CD4-positive, alpha-beta T cell treated with Interferon alpha-2 for 1 hour (primary cell): Measurements from ENCODE around the gene SLC25A21.

ENCODE experiments used
- DNase-seq, 2 donors: peaks; one replicate each; pipeline ENCODE4 v3.0.0-alpha.2; 2020 to 2022

Gene SLC25A21

DNA sequence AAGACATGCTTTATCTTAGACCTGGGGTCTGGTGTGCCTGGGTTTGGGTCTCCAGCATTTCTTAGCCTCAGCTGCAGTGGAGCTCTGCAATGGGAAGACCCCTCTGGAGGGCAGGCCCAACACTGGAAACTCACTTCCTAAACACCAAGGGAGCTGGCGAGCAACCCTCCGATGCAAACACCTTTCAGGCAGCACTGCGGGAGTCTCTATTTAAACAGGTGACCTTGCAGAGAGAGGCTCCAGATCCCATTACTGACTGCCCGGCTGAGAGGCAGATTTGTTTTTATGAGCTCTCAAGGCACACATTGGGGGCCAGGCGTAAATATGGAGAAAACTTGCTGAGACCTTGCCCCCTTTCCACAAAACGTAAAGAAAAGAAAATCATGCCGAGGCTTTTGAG lies 315.3 kb downstream of the SLC25A21 start:
- DNase-seq, result no peak

DNA sequence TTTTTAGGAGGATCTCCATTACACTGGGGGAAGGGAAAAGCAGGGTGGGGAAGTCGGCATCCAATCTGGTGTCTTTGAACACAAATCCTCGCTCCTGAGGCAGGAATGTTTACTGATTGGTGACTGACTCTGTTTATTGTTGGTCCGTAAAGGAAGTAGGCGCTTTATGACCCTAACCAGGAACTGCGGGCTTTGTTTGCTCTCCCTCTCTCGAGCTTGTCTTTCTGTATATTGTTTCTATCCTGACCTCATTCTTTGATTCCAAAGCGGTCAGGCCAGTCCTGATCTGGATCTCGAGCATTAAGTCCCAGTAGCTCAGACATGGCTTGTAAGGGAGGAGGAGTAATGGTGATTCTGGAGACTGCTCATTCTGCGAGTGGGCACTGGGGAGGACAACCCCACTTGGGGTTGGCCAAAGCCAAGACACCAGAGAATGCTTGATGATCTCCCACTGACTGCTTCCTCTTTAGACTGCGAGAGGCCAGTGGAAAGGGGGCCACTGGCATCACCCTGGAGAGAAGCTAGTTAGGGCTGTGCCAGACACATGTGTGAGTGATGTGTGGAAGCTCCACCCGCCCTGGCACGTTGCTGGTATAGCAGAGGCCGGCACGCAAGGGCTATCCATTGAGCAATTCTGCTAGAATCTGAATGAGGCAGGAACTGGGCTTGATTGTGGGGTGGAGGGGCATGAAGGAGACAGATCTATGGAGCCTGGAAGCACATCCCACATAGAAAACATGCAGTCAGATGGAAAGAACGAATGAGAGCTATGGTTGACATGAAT lies 316.1 kb downstream of the SLC25A21 start:
- no peak for DNase-seq

DNA sequence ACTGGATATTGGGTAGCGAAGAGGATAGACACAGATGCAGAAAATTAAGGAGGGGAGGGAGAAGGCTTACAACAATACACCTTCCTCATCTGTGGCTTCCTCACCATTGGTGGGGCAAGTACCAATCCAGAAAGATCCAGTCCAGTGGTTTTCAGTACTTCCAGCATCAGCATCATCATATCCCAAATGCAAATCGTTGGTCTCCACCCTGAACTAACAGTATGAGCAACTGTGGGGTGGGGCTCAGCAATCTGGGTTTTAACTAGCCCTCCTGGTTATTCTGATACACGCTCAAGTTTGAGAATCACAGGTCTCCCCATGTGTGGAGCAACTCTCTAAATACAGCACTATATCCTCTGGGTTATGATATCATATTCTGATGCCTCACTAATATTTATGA lies 317.0 kb downstream of the SLC25A21 start:
- no peak for DNase-seq

DNA sequence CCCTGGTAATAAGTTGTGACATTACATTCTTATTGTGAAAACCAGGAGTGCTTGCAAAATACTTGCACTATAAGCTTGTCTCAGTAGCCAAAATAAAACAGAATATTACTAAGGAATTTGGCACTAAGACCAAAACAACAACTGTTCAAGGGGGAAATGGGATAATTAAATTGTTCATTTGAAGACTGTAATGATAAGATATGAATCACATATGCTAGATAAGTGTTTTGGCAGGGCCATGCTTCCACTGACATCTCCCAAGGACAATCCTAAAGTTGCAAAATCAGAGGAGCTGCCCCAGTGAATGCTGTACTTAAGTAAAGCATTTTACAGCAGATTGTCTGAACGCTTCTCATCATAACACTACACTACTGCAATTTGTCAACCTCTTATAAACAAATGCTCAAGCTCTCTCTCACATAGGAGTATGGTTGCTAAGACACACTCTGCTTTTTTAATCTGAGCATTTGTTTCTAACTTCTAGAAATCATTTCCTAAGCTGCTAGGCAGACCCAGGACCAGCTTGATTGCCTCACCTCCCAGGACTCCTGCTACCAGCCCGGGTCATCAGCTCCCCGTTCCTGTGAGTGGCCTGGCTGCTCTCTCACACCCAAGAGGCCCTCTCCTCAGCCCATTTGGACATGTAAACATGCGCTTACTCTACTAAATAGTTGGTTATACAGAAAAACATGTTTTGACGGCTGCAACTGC lies 319.3 kb downstream of the SLC25A21 start:
- no peak for DNase-seq

DNA sequence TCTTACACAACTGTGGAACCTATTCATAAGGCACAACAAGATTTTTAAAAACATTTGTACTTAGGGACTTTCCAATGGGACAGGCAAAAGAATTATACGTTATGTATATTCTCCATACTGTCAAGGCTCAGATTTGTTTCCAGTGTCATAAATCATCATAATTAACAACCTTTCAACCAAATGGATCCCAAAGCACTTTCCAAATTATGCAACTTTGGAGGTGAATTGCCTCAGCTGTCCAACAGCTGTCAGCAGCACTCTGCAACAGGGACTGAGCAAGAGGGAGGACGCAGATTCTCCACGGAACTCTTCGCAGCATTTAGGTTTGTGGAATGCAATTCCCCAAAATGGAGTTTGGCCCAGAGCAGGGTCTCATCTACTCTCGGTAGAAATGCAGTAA lies 324.2 kb downstream of the SLC25A21 start:
- no peak for DNase-seq

DNA sequence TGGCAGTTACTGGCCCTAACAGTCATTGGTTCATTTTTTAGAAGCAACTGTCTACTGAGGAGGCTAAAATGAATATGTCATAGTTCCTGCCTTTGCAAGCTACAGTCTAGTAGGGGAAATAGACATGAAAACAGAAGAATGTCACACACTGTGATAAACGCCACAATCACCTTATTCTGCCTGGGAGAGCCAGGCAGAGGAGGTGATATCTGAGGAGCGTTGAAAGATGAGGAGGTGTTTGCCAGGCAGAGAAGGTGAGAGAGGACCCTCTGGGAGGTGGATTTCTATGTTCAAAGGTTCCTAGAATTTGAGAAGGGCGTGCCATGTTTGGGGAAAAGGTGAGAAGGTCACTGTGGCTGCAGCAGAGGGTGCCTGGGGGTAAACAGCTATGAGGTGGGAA lies 325.0 kb downstream of the SLC25A21 start:
- no peak for DNase-seq

DNA sequence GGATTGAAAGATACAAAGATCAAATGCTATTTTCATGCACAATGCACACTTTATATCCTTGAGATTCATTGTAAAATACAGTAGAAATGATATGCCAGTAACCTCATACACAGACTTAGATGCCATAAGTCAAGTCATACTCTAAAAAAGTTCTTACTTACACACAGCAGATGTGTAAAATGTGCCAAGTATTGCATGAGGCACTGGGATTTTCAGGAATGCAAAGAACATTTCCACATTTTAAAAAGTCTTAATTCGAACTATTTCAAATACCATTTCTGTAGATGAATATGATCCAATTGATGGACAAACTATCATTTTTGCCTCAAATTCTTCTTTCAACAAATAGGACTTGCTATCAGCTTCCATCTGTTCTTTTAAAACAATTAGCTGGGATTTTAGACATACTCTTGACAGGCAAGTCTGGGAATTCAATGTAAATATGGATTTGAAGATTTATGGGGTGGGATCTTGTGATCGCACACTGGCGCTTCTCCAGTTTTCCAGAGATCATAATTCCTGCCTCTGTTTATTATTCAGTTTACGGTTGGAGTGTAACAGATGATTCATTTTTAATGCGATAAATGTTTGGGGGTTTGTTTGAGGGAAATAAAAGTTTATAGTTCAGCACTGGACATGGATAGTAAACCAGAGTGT lies 326.9 kb downstream of the SLC25A21 start:
- DNase-seq, result no peak

DNA sequence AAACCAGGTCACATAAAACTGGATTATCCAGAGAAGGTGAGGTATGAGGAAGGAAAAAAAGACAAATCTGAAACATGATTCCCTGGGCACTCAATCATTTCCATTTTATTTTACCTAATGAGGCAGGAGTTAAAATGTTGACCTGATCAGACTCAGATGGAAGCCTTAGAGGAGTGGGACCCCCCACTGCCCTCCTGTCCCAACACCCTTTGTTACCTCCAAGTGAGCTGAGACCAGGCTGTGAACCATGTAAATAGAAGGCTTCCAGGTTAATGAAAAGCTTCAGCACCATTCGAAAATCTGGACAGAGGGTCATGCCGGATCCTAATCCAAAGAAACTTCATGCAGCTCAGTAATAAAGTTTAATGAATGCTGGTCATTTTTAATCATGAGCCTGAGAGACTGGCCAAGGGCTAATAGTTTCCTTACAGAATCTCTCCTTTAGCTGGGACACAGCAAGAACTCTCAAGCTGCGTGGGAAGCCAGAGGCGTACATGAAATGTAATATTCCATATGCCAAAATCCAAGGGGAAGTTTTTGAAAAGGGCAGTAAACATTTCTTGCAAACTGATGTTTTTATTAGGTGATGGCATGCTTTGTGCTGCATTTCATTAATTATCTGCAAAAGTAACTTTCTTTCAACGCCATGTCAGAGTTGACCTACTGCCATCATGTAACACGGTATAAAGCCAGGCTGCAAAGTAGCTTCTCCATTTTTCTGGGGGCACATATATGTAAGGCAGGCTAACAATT lies 327.8 kb downstream of the SLC25A21 start:
- no peak for DNase-seq

DNA sequence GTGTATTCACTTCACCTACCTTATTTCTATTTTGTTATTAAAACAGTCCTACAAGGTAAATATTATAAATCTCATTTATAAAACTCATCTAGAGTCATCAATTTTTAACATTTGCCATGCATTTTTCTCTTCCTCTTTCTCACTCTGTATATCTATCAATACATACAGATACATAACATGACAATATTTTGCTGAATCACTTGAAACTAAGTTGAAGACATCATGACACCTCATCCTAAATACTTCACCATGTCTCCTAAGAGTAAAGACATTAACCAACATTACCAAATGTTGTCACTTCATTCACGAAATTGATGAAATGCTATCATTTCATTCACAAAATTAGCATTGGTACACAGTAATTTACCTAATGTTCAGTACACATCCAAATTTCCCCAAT lies 329.0 kb downstream of the SLC25A21 start:
- no peak for DNase-seq

DNA sequence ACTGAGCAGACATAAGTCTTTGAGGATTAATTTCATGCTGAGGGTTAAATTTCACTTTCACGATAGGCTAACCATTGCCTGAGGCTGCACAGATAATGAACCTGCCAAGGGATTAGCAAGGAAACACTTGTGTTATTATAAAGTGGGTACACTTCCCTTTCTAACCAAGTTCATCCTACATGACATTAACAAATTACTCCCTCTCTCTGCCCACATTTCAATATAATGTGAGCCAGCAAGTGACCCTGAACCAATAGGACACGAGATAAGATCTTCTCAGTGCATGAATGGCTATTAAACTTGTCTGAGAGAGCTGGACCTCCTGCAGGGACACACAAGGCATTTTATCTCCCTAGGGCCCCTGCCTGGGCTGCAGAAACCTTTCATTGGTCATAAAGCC lies 337.3 kb downstream of the SLC25A21 start:
- no peak for DNase-seq

DNA sequence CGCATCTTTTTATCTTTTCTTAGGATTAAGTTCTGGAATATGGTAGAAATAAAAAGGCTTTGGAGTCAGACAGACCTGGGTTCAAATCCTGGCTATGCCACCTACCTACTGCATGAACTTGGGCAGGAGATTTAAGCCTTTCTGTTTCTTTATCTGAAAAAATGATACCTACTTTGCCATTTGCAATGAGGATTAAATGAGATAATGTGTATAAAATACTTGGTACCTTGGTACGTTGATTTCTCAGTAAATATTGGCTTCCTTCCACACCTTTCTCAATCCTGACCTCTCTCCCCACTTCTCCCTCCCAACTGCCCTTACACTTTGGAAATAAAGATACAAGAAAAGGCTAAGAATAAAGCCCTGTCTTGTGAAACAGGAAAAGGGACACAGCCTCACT lies 338.1 kb downstream of the SLC25A21 start:
- DNase-seq, result no peak

DNA sequence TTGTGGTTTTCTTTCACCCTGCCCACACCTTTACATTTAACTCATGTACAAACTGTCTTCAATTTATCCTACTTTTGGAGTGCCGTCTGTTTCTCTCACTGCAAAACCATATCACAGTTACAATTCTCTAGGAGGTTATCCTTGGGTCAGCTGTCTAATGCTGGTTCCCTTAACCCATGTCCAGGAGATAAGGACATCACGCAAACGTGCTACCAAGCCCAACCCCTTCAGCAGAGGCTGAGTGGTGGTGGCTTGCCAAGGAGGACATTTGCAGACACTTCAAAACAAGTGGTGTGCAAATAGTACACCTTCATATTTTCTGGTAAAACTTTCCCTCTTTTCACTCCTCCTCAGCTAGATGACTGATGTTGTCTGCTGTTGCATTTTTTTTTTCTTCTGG lies 342.9 kb downstream of the SLC25A21 start:
- no peak for DNase-seq

DNA sequence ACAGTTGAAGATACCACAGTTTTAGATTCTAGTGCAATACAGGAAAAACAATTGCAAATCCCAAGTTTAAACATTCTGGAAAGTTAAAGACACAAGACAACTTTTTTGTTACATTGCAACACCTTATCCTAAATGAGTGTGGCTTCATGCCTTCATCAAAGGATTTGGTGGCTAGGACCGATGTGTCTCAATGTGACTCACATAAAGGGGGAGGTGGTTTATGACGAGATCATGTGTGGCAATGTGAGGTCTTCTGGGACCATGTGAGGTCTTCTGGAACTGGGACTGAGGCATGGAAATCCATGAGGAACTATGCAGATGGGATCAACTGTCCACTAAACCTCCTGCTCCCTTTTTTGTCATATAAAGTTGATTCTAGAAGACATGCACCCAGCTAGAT lies 344.5 kb downstream of the SLC25A21 start:
- DNase-seq, result no peak

DNA sequence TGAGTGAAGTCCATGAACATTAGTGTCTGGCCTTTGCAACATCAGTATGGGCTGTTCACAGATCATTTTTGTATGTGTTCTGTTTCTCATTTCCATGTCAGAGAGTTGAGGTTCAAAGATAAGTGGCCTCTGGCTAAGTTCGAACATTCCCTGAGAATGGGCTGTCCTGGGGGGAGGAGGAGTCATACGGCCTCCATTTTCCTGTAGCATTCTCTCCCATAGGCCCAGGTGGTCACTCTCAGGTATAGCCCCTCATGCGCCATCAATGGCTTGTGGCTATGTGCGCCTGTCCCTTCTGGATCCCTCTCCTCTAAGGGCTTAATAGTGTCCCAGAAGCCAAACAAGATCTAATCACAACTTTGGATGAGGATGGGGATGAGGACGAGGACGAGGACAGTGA lies 345.8 kb downstream of the SLC25A21 start:
- no peak for DNase-seq

DNA sequence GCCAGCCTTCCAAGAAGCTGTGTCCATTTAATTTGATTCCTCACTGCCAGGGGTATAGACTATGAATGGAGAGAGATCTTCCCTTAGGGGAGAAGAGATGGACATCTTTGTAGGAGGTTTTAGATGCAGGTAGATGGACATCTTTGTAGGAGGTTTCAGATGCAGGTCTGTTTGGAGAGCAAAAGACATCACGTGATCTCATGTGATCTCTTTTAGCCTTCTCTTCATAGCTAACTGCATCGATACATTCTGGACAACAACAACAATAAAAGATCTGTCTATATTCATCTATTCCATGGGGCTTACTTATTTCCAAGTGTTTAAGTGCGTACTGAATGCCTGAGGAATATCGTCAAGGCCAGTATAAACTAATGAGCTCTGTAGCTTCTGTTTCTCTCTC lies 347.6 kb downstream of the SLC25A21 start:
- DNase-seq, result no peak

DNA sequence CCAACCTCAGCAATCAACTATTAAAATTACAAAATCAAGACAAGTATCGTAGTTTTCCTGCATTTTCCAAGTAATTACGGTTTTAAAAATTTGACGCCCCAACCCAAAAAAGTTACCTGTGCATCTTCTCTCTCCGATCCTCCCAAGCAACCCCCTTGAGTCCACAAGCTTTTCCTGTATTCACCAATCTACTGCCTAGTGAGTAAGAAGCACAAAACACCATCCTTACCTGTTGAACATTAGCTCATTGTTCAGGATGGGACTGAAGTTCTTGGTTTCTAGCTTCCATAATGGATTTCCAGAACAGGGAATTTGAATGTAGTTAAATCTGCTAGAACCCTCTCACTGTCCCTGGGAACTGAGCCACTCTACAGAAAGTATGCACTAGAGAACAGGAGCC lies 348.8 kb downstream of the SLC25A21 start:
- no peak for DNase-seq

DNA sequence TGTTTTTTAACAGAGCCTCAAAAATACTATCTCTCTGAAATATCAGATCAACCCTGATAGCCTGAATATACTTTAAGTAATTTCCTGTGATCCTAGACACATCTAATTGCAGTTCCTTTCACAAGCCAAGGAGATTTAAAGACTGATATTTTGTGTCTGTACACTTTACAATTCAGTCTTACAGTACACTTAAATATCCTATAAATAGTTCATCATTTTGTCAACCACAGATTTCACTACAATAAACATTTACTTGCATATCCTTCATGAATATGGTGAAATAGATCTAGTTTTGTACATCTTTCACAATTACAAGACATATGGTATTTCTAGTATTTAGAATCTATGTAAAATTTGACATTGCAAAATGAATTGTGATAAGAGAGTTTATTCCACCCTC lies 349.7 kb downstream of the SLC25A21 start:
- no peak for DNase-seq

DNA sequence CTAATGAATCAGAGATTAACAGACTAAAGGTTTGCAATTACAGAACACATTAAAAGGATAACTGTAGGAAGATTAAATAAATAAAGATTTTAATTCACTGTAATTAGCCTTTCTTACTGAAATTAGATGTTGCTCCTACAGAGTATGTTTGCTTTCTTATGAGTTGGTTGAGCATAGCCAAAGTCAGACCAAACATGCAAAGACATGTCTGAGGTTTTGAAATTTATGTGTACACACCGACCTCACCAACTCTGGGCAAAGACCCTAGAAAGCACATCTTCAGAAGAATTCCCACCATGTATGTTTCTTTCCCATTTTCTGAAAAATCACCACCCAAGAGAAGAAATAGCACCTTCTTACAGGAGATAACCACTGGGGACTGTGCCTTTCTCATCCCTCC lies 351.5 kb downstream of the SLC25A21 start:
- DNase-seq, result no peak

DNA sequence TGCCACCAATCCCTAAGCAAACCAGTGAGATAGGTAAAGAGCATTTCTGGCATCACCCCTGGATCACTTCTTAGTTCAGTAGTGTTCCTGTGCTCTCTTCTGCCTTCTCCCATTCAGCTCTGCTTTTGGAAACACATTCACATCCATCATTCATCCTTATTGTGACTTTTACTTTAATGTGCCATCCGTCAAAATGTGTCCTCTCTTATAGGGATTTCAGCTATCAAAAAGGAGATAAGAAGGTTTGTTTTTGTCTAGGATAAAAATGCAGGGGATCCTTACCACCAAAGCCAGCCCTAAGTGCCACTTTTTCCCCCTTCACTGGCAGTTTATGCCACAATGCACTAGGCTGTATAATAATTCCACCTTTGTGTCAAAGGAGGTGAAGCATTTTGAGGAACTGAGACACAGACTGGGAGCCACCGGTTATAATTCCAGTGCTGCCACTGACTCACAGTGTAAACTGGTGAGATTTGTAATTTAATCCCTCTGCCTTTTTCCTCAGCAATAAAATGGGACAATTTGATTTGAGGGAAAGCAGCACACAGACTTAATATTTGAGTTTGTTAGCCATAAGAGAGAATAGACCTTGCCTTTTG lies 352.2 kb downstream of the SLC25A21 start:
- no peak for DNase-seq

DNA sequence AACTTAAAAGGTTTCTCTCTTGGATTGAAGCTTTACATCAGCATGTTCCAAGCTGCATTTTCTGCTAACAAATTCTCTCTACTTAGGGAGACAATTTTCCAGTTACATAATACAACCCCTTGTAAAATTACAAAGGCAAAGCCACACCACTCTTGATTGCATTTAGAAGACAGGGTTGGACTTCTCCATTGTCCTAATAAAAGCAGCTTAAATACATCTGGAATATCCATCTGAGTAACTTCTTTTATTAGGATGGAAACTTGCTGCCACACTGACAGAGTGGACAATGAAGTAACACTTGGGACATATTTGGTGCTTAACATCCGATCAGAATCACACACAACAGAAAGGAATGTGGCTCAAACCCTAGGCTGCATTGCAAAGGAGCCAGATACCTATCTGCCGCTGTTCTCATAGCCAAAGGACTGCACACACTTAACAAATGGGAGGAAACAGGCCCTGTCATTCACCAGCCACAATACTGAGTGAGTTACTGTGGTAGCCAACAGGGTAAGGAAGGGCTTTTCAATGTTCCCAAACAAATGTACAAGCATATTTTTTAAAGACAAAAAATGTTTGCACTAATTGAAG lies 353.5 kb downstream of the SLC25A21 start:
- DNase-seq, result no peak

DNA sequence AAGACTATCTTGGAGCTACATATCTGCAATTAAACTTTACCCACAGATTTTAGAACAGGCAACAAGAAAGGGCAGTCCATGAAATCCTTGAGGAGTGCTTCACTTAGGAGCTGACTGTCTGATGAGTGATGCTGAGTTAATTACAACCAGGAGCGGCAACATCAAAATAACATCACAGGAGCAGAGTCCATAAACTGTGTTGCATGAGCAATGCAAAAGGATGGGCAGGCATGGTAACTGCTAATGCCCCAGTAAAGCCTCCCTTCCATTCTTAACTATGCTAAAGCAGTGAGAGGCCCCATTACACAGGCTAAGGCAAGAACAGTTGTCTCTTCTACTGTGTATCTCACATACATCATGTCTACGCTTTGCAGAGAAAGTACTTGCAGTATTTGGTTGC lies 354.2 kb downstream of the SLC25A21 start:
- no peak for DNase-seq

DNA sequence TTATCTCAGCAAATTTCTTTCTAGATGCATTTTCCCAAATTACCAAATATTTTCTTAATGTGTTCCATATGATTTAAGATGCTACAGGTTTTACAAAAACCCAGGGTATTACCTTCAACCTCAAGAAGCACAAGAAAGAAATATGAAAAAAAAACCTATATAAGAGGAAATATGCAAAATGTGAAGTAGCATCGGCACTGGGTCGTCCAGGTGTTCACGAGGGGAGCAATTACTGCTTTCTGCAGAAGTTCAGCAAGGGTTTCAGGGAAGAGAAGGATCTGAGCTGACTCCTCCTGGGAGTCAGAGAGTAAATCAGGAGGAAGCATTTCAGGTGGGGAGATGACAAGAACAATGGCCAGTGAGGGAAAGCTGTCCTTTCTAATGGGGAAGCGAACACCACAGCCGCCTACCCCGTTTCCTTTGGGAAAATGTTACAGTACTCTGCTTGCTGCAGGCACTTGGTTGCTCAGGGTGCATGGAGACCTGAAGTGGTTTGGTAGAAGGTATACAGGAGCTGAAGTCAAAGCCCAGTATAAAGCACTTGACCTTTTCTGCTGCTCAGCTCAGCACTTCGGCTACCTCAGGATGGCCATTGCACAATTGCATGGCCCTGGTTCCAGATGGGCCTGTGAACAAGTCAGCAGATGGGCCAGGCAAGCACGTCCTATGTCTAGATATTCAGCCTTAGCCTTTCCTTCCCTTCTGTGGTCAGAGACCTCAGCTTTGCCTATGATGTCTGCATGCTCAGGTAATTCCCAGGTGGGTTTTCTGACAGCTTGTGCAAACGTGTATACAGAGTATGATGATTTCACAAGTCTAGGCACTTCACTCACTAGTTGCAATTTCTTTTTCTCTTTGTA lies 355.1 kb downstream of the SLC25A21 start:
- no peak for DNase-seq
